ENCODE data around the gene PIK3R5. TPM values are rescaled to one million over a fixed set of nuclear protein-coding genes. Genes with fewer than 3 reads are reported as not detected.
"Not testable (repeated sequence)": the region's sequence is repeated elsewhere in the genome, so short reads cannot be mapped to it uniquely, and the experiment has no call there.

Gene PIK3R5
- total RNA-seq, 2 experiments from 2014 or later: 46.7 to 50.4 TPM

DNA sequence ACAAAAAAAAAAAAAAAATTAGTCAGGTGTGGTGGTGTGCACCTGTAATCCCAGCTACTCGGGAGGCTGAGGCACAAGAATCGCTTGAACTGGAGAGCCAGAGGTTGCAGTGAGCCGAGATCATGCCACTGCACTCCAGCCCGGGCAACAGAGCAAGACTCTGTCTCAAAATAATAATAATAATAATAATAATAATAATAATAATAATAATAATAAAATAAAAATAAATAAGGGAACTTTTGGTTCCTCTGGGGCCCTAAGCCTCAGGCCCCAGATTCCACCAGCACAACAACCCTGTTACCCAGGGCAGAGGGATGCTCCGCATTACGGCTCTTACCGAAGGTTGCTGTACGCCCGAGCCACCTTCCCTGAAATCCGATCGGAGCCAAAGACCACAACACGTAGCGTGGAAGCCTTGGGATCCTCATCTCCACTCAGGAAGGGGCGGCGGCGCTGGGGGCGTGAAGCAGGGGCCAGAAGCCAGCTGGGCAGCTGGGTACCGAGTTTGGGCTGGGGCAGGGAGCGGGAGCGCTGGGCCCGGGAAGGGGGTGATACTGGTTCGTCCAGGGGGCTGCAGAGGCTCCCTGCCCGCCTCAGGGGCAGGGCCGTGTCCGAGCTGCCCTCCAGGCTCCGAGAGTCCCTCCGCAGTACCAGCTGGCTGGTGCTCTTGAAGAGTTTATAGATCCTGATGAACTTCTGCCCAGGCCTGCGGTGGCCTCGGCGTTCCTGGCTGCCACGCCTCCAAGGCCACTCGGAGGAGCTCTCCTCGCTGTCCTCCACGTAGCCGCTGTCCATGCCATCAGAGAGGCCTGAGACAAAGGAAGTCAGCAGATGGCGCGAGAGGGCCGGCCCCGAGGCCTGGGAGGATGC, 77.4 kb downstream of the PIK3R5 start:
- Mint-ChIP-seq H3K27me3 (no peaks in the 10 kb centered on the region), H3K4me1 (ENCODE audit: low read depth) (peaks cover 15% of the 10 kb centered on the region), H3K27ac (no peak overlapping the region), H3K9me3 (no peaks in the 10 kb centered on the region), H3K4me3 (no peak overlapping the region), H3K36me3 (ENCODE audit: low read depth) (peaks cover 50% of the 10 kb centered on the region)
- DNase-seq (no peak), ATAC-seq (no peak)
- CTCF ChIA-PET: interaction anchor here (1.6 kb wide), 1 partner anchor 74 kb away, joined by 4 read pairs; no protein-coding TSS in a partner anchor
- intact Hi-C loops (cut with micrococcal nuclease): no loop called here
- TF ChIP-seq, protein P1, sequence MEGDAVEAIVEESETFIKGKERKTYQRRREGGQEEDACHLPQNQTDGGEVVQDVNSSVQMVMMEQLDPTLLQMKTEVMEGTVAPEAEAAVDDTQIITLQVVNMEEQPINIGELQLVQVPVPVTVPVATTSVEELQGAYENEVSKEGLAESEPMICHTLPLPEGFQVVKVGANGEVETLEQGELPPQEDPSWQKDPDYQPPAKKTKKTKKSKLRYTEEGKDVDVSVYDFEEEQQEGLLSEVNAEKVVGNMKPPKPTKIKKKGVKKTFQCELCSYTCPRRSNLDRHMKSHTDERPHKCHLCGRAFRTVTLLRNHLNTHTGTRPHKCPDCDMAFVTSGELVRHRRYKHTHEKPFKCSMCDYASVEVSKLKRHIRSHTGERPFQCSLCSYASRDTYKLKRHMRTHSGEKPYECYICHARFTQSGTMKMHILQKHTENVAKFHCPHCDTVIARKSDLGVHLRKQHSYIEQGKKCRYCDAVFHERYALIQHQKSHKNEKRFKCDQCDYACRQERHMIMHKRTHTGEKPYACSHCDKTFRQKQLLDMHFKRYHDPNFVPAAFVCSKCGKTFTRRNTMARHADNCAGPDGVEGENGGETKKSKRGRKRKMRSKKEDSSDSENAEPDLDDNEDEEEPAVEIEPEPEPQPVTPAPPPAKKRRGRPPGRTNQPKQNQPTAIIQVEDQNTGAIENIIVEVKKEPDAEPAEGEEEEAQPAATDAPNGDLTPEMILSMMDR (IDR thresholded peaks at IDR 0.05): no peak
- POLR2A ChIA-PET: interaction anchor here (1.3 to 1.7 kb wide), 2 partner anchors 38 to 114 kb away, joined by 3 read pairs; no protein-coding TSS in a partner anchor

DNA sequence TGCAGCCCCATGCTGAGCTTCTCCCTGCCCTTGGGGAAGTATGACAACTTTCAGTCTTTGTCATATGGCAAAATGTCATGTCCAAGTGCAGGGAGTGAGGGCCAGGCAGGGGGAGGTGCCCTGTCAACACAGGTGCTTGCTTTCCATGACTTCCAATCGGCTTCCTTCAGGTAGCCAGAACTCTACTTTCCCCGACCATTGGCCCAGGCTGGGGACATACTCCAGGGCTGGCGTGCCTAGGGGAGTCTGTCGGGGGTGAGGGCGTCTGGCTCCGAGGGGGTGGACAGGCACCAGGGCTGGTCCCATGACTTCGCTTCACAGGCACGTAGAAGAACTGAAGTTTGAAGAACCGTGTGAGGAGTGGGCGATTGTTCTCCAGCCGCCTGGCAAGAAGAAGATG, 78.2 kb downstream of the PIK3R5 start:
- DNase-seq: no peak
- no peak overlapping the region for H3K27ac Mint-ChIP-seq
- intact Hi-C loops (cut with micrococcal nuclease): no loop called here
- TF ChIP-seq, protein P1 (IDR thresholded peaks at IDR 0.05): no peak
- no peak overlapping the region for H3K4me3 Mint-ChIP-seq
- peaks cover 50% of the 10 kb centered on the region for H3K36me3 Mint-ChIP-seq (ENCODE audit: low read depth)
- POLR2A ChIA-PET: no interaction called here
- CTCF ChIA-PET: no interaction called here
- H3K4me1 Mint-ChIP-seq (ENCODE audit: low read depth): peaks cover 7% of the 10 kb centered on the region
- H3K9me3 Mint-ChIP-seq: no peaks in the 10 kb centered on the region
- no peaks in the 10 kb centered on the region for H3K27me3 Mint-ChIP-seq
- no peak for ATAC-seq

DNA sequence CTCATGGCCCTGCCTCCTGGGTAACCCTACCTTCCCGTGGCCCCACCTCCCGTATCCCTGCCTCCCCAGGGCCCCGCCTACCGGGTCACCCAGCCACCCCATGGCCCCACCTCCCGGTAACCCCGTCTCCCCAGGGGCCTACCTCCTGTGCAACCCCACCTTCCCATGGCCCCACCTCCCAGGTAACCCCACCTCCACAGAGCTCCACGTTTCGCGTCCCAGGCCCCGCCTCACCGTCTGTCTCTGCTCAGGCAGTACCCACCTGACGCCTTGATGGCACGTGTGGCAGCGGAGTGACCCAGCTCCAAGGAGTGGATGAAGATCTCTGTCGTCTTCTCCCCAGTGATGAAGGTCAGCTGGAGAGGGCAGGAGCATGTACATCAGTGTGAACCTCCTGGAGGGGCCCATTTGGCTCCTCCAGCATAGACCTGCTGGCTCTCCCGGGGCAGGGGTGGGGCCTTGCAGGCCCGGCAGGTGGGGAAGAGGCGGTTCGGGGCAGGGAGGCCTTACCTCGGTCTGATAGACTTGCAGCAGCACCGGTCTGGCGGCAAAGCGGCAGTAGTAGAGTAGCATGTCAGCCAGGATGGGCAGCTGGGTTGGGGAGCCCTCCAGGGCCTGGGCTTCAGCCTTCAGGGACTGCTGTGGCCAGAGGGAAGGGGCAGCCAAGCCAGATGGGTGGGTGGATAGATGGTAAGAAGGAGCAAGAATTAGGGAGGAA, 79.4 kb downstream of the PIK3R5 start:
- H3K9me3 Mint-ChIP-seq: no peaks in the 10 kb centered on the region
- H3K4me1 Mint-ChIP-seq (ENCODE audit: low read depth): peaks cover 2% of the 10 kb centered on the region
- TF ChIP-seq, protein P1 (IDR thresholded peaks at IDR 0.05): no peak

GRCh38 chr17:8885163-8885966, 80.1 kb downstream of the PIK3R5 start:
- H3K27me3 Mint-ChIP-seq; intact Hi-C loops (cut with micrococcal nuclease); H3K4me1 Mint-ChIP-seq (ENCODE audit: low read depth); H3K4me3 Mint-ChIP-seq; CTCF ChIA-PET; H3K27ac Mint-ChIP-seq; H3K9me3 Mint-ChIP-seq: not testable (repeated sequence)
- ATAC-seq (peak; percentile 88), DNase-seq (peak; percentile 78)
- POLR2A ChIA-PET: interaction anchor here (0.6 kb wide), 1 partner anchor 9 kb away, joined by 3 read pairs; no protein-coding TSS in a partner anchor
- peaks cover 46% of the 10 kb centered on the region for H3K36me3 Mint-ChIP-seq (ENCODE audit: low read depth)

More for the DNA sequence above, 79.4 kb downstream of the PIK3R5 start:
- ChIA-PET POLR2A (interaction anchor here (0.6 kb wide), 1 partner anchor 9 kb away, joined by 3 read pairs; no protein-coding TSS in a partner anchor), CTCF (no interaction called here)
- Mint-ChIP-seq H3K36me3 (ENCODE audit: low read depth) (peaks cover 47% of the 10 kb centered on the region), H3K27me3 (no peaks in the 10 kb centered on the region), H3K27ac (peak overlapping the region; percentile 49), H3K4me3 (no peak overlapping the region)
- ATAC-seq: no peak
- DNase-seq: no peak
- intact Hi-C loops (cut with micrococcal nuclease): no loop called here

DNA sequence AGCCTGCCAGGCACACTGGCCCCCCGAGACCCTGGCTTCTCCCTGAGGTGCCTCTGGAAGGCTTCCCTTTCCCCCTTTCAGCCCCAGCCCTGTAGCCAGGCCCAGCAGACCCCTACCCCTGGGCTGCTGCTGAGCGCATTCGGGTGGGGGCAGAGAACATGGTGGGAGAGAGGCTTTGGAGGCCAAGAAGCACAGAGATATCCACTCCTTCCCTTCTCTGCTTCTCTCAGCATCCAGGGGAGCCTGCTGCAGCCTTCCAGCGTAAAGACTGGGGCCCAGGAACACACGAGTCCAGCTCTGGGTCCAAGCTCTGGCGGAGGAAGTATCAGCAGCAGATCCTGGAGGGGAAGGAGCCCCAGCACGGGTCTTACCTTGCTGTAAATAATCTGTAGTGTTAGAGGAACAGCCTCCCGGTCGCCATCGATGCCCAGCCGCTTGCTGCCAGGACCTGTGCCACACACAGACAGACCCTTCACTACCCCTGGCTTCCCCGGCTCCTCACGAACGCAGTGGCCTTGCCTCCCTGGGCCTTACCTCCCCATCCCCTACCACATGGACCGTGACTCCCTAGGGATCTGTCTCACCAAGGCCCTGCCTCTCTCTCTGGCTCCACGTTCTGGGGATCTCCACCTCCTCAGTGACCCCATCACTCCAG, 81.0 kb downstream of the PIK3R5 start:
- no peak overlapping the region for H3K4me3 Mint-ChIP-seq
- DNase-seq: no peak
- intact Hi-C loops (cut with micrococcal nuclease): no loop called here
- ChIA-PET POLR2A (no interaction called here), CTCF (no interaction called here)
- H3K27ac Mint-ChIP-seq: peak overlapping the region; percentile 8
- TF ChIP-seq, protein P1 (IDR thresholded peaks at IDR 0.05): no peak
- H3K9me3 Mint-ChIP-seq: no peaks in the 10 kb centered on the region
- ATAC-seq: no peak
- H3K27me3 Mint-ChIP-seq: no peaks in the 10 kb centered on the region
- peaks cover 45% of the 10 kb centered on the region for H3K36me3 Mint-ChIP-seq (ENCODE audit: low read depth)
- peaks cover 2% of the 10 kb centered on the region for H3K4me1 Mint-ChIP-seq (ENCODE audit: low read depth)
